Endothelial cell of umbilical vein (primary cell): ENCODE data around the gene KCNMA1. TPM values are rescaled to one million over a fixed set of nuclear protein-coding genes. Genes with fewer than 3 reads are reported as not detected.

Experiments
- BruUV-seq: library from RNA; stranded (reverse); fragments of 400-500 nt; replicated peaks from 2 replicates; lab custom pipeline; 2021; lab: Mats Ljungman, UMichigan
- CTCF ChIA-PET: fragments of 300-600, 350-600 bp; sonication (Branson Sonifier 250); formaldehyde crosslinking; loops from one replicate; lab custom pipeline; 2021; ENCODE audit warnings: antibody characterized with exemption, inconsistent platforms; lab: Charles Lee
- POLR2A ChIA-PET: fragments of 300-600, 350-600 bp; sonication (Branson Sonifier 250); formaldehyde crosslinking; loops from one replicate; lab custom pipeline; 2021; ENCODE audit warnings: antibody characterized with exemption, inconsistent platforms; lab: Charles Lee
- DNase-seq: peaks from one replicate; pipeline ENCODE4 v3.0.0-alpha.2; 2011; ENCODE audit warnings: low read depth, low spot score
- FAIRE-seq: peaks from 2 replicates; lab custom pipeline; 2011; peaks lifted over from hg19 to GRCh38; lab: Jason Lieb, UNC
- H2AFZ ChIP-seq: 2 replicates; pipeline ENCODE4 v1.6.0; 2012; ENCODE audit warnings: low read depth, low read length, control low read depth, inconsistent platforms
- H3K27ac ChIP-seq: 2 replicates; pipeline ENCODE4 v1.5.1; 2011; ENCODE audit warnings: low read depth, mild to moderate bottlenecking, control low read depth, low read length, moderate library complexity; ENCODE audit not compliant: insufficient read depth
- H3K27me3 ChIP-seq, 2 experiments: 2 replicates each; pipeline versions ENCODE4 v1.6.0 to v1.6.1; 2011; ENCODE audit warnings: low read length in 2 of 2, mixed read lengths in 1 of 2; ENCODE audit not compliant: control insufficient read depth in 2 of 2, insufficient read depth in 2 of 2
- H3K36me3 ChIP-seq, 2 experiments: 2 replicates in 1 of 2; 3 replicates in 1 of 2; pipeline ENCODE4 v1.5.1; 2011; ENCODE audit warnings: low read length in 2 of 2, mild to moderate bottlenecking in 1 of 2, moderate library complexity in 1 of 2; ENCODE audit not compliant: control insufficient read depth in 2 of 2, insufficient read depth in 2 of 2; ENCODE audit errors: extremely low read depth in 1 of 2
- H3K4me1 ChIP-seq: 3 replicates; pipeline ENCODE4 v1.5.1; 2011; ENCODE audit warnings: mild to moderate bottlenecking, low read length; ENCODE audit not compliant: control insufficient read depth, insufficient read depth; ENCODE audit errors: extremely low read depth
- H3K4me2 ChIP-seq: 2 replicates; pipeline ENCODE4 v1.6.1; 2011; ENCODE audit warnings: low read length, control low read depth, mixed read lengths; ENCODE audit not compliant: insufficient read depth
- H3K4me3 ChIP-seq, 3 experiments: fragments of 200-600 bp in 1 of 3; sonication (generic), shearing (Covaris generic) in 1 of 3; replicated peaks in 1 of 3; 2 replicates each; pipeline ENCODE4 v1.5.1; 2011 to 2016; ENCODE audit warnings: control low read depth in 3 of 3, low read length in 3 of 3, mild to moderate bottlenecking in 2 of 3, inconsistent platforms in 1 of 3, low read depth in 1 of 3, moderate library complexity in 1 of 3; ENCODE audit not compliant: insufficient read depth in 1 of 3
- H3K79me2 ChIP-seq: 2 replicates; pipeline ENCODE4 v1.6.0; 2012; ENCODE audit warnings: low read length, inconsistent platforms; ENCODE audit not compliant: control insufficient read depth, insufficient read depth
- H3K9ac ChIP-seq: replicated peaks from 2 replicates; pipeline ENCODE3; 2011; ENCODE audit warnings: low read length, control low read depth; ENCODE audit not compliant: insufficient read depth; ENCODE audit errors: extremely low read depth
- H3K9me1 ChIP-seq: replicated peaks from 3 replicates; pipeline ENCODE4 v1.6.0; 2011; ENCODE audit warnings: mild to moderate bottlenecking, low read length; ENCODE audit not compliant: control insufficient read depth, insufficient read depth; ENCODE audit errors: extremely low read depth
- H3K9me3 ChIP-seq: replicated peaks from 2 replicates; pipeline ENCODE4 v1.5.1; 2012; ENCODE audit warnings: low read length, inconsistent platforms; ENCODE audit not compliant: control insufficient read depth, insufficient read depth
- H4K20me1 ChIP-seq: replicated peaks from 2 replicates; pipeline ENCODE3; 2011; ENCODE audit warnings: mild to moderate bottlenecking, low read length; ENCODE audit not compliant: control insufficient read depth, insufficient read depth; ENCODE audit errors: extremely low read depth
- EZH2 ChIP-seq: IDR thresholded peaks from 2 replicates; pipeline ENCODE4 v1.6.1; 2012; ENCODE audit warnings: borderline replicate concordance, low read depth, mild to moderate bottlenecking, moderate library complexity, low read length, inconsistent platforms; ENCODE audit not compliant: severe bottlenecking
- FOS ChIP-seq: IDR thresholded peaks from 2 replicates; pipeline ENCODE4 v1.6.1; 2011; ENCODE audit warnings: mild to moderate bottlenecking, low read length, moderate library complexity, borderline replicate concordance; ENCODE audit not compliant: insufficient read depth
- GATA2 ChIP-seq: IDR thresholded peaks from 2 replicates; pipeline ENCODE4 v1.7.0; 2011; ENCODE audit warnings: low read depth, mild to moderate bottlenecking, moderate library complexity, mixed read lengths, low read length; ENCODE audit not compliant: insufficient read length, insufficient read depth
- JUN ChIP-seq: IDR thresholded peaks from 2 replicates; pipeline ENCODE4 v1.6.1; 2011; ENCODE audit warnings: borderline replicate concordance, low read depth; ENCODE audit not compliant: insufficient read length, insufficient read depth
- MYC ChIP-seq: IDR thresholded peaks from one replicate; pipeline ENCODE4 v1.6.1; 2011; ENCODE audit warnings: mild to moderate bottlenecking, low read depth, low read length
- POLR2A ChIP-seq: IDR thresholded peaks from 2 replicates; pipeline ENCODE4 v1.6.1; 2012; ENCODE audit warnings: low read depth, mild to moderate bottlenecking, control low read depth, low read length
- POLR2AphosphoS5 ChIP-seq: IDR thresholded peaks from 2 replicates; pipeline ENCODE4 v1.6.1; 2012; ENCODE audit warnings: low read depth, mild to moderate bottlenecking, control low read depth, low read length, moderate library complexity; ENCODE audit not compliant: insufficient read depth
- dilution Hi-C: fragments of 300-500 bp; cut with MboI; formaldehyde crosslinking; loops from one replicate; pipeline ENCODE4 v1.15.0; 2019; ENCODE audit warnings: low sequenced_read_pairs; ENCODE audit not compliant: extremely low pct_ligation_motif_present
- intact Hi-C: fragments of 100-400 bp; cut with micrococcal nuclease; formaldehyde crosslinking; loops from one replicate; pipeline ENCODE4 v1.10.0; 2022
- polyA plus RNA-seq, 4 experiments: library from polyadenylated mRNA; depleted of rRNA in 3 of 4; stranded (reverse) in 3 of 4; unstranded in 1 of 4; fragments of >200 nt; gene quantifications; 2 replicates each; pipeline versions ENCODE4 v1.2.1 to v1.2.3, GENCODE V29; 2011 to 2012; ENCODE audit warnings: missing spikeins in 1 of 4
- total RNA-seq: library from RNA; stranded (reverse); gene quantifications from 2 replicates; pipeline ENCODE4 v1.2.3, GENCODE V29; 2021
- TF ChIP-seq, protein P1 (sequence below), 2 donors: IDR thresholded peaks; 1 replicate in 1 of 2; 2 replicates in 1 of 2; pipeline ENCODE4 v1.5.1; 2011; ENCODE audit warnings: low read length in 2 of 2, mild to moderate bottlenecking in 2 of 2, moderate library complexity in 2 of 2, control low read depth in 1 of 2, inconsistent platforms in 1 of 2, low read depth in 1 of 2; ENCODE audit not compliant: insufficient read depth in 1 of 2; ENCODE audit errors: extremely low read depth in 1 of 2
- TF ChIP-seq, protein P2 (sequence below): IDR thresholded peaks from 2 replicates; pipeline ENCODE4 v1.6.1; 2011; ENCODE audit not compliant: insufficient read depth, insufficient read length

The KCNMA1 gene
- total and polyA plus RNA-seq, 2 donors (not counting 3 experiments of a cell fraction or from before 2014, with no cell fraction given), result 0.10 to 0.82 TPM

DNA sequence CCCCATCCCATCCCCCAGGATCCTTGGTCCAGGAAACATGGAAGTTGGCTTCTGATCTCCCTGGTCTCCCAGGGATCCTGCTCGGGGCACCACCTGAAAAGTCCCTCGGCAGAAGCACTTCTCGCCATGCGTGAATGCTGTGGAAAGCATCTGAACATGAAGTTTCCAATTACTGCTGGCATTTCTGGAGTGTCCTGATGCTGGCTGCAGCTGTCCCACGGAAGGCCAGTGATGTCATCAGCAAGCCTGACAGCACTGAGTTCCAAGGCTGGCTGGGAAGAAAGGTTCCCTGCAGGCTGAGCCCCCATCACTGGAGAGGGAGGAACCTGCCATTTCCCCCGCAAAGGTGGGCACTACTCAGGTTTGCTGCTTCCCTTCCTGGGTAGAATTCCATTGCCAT is 71.4 kb downstream of the KCNMA1 start:
- DNase-seq (no peak), FAIRE-seq (no peak)
- no peak overlapping the region for H3K9ac ChIP-seq
- H3K4me2 ChIP-seq, result no peak overlapping the region
- ChIA-PET POLR2A (no interaction called here), CTCF (no interaction called here)
- no peak overlapping the region for H2AFZ ChIP-seq
- H3K27me3 ChIP-seq, result no peaks in the 10 kb centered on the region
- BruUV-seq, result no TSS peak
- dilution Hi-C loops (no loop called here), intact Hi-C loops (no loop called here)
- no peak overlapping the region for H3K27ac ChIP-seq
- no peaks in the 10 kb centered on the region for H3K4me1 ChIP-seq
- no peaks in the 10 kb centered on the region for H4K20me1 ChIP-seq
- H3K9me1 ChIP-seq, result no peaks in the 10 kb centered on the region
- H3K4me3 ChIP-seq, result no peak overlapping the region
- TF ChIP-seq, protein P1, sequence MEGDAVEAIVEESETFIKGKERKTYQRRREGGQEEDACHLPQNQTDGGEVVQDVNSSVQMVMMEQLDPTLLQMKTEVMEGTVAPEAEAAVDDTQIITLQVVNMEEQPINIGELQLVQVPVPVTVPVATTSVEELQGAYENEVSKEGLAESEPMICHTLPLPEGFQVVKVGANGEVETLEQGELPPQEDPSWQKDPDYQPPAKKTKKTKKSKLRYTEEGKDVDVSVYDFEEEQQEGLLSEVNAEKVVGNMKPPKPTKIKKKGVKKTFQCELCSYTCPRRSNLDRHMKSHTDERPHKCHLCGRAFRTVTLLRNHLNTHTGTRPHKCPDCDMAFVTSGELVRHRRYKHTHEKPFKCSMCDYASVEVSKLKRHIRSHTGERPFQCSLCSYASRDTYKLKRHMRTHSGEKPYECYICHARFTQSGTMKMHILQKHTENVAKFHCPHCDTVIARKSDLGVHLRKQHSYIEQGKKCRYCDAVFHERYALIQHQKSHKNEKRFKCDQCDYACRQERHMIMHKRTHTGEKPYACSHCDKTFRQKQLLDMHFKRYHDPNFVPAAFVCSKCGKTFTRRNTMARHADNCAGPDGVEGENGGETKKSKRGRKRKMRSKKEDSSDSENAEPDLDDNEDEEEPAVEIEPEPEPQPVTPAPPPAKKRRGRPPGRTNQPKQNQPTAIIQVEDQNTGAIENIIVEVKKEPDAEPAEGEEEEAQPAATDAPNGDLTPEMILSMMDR (IDR thresholded peaks at IDR 0.05; ENCODE audit: extremely low read depth in 1 of 2, insufficient read depth in 1 of 2, low read depth in 1 of 2, low read length in 2 of 2), result no peak
- no peak for TF ChIP-seq FOS
- TF ChIP-seq JUN, result no peak
- TF ChIP-seq GATA2, result no peak
- TF ChIP-seq POLR2A, result no peak
- no peak for TF ChIP-seq POLR2AphosphoS5
- no peak for TF ChIP-seq MYC
- TF ChIP-seq EZH2, result no peak
- TF ChIP-seq, protein P2, sequence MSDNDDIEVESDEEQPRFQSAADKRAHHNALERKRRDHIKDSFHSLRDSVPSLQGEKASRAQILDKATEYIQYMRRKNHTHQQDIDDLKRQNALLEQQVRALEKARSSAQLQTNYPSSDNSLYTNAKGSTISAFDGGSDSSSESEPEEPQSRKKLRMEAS, result no peak
- H3K9me3 ChIP-seq, result no peaks in the 10 kb centered on the region
- no peaks in the 10 kb centered on the region for H3K36me3 ChIP-seq
- no peaks in the 10 kb centered on the region for H3K79me2 ChIP-seq
